Subcutaneous abdominal adipose tissue (tissue), 5 donors: ENCODE results near the gene ME2.
A peak's percentile ranks its signal among the peaks of the same experiment; 100 is the strongest.

Source experiments
- H3K27ac ChIP-seq: one replicate; pipeline ENCODE4 v1.7.0; 2013; ENCODE audit warnings: low read depth, mild to moderate bottlenecking, inconsistent platforms, low read length, moderate library complexity
- H3K27me3 ChIP-seq, 5 donors: one replicate each; pipeline ENCODE4 v1.7.0; 2013; ENCODE audit warnings: low read length in 5 of 5, inconsistent platforms in 1 of 5; ENCODE audit not compliant: control insufficient read depth in 5 of 5, insufficient read depth in 4 of 5
- H3K36me3 ChIP-seq, 5 donors: one replicate each; pipeline ENCODE4 v1.7.0; 2013; ENCODE audit warnings: low read length in 5 of 5; ENCODE audit not compliant: control insufficient read depth in 5 of 5, insufficient read depth in 5 of 5
- H3K4me1 ChIP-seq, 5 donors: one replicate each; pipeline ENCODE4 v1.7.0; 2013; ENCODE audit warnings: low read length in 5 of 5, mild to moderate bottlenecking in 3 of 5, moderate library complexity in 1 of 5; ENCODE audit not compliant: control insufficient read depth in 5 of 5, insufficient read depth in 5 of 5
- H3K4me3 ChIP-seq, 5 donors: one replicate each; pipeline ENCODE4 v1.7.0; 2013; ENCODE audit warnings: low read length in 5 of 5, low read depth in 1 of 5
- H3K9ac ChIP-seq, 5 donors: one replicate each; pipeline ENCODE4 v1.7.0; 2013; ENCODE audit warnings: low read length in 5 of 5, mild to moderate bottlenecking in 4 of 5, moderate library complexity in 3 of 5
- H3K9me3 ChIP-seq, 5 donors: one replicate each; pipeline ENCODE4 v1.7.0; 2013; ENCODE audit warnings: low read length in 5 of 5; ENCODE audit not compliant: control insufficient read depth in 5 of 5
- donor health status: healthy.
- donor health status: healthy.
- donor health status: healthy.
- donor health status: healthy.
- donor health status: healthy.

The ME2 gene

GRCh38 chr18:50906843-50907242, 27.9 kb downstream of the ME2 start:
- H3K36me3 ChIP-seq, result peaks cover 4 to 14% (median 12%) of the 10 kb centered on the region in 5 donors
- no peak overlapping the region for H3K9ac ChIP-seq
- H3K9me3 ChIP-seq, result peaks cover 0 to 8% (median 5%) of the 10 kb centered on the region in 5 donors
- H3K27ac ChIP-seq, result no peak overlapping the region
- H3K4me1 ChIP-seq, result no peaks in the 10 kb centered on the region
- no peak overlapping the region for H3K4me3 ChIP-seq
- no peaks in the 10 kb centered on the region for H3K27me3 ChIP-seq

- Histone ChIP-seq H3K27ac (no peak overlapping the region), H3K4me1 (no peaks in the 10 kb centered on the region), H3K36me3 (peaks cover 6 to 22% (median 17%) of the 10 kb centered on the region in 5 donors), H3K9ac (no peak overlapping the region), H3K4me3 (no peak overlapping the region), H3K27me3 (no peaks in the 10 kb centered on the region), H3K9me3 (peaks cover 0 to 8% (median 5%) of the 10 kb centered on the region in 5 donors)
Observed at GRCh38 chr18:50909261-50909660, 30.3 kb downstream of the ME2 start.

- Histone ChIP-seq H3K36me3 (peaks cover 6 to 22% (median 17%) of the 10 kb centered on the region in 5 donors), H3K27me3 (no peaks in the 10 kb centered on the region), H3K4me1 (no peaks in the 10 kb centered on the region)
Observed at GRCh38 chr18:50911006-50911405, 32.1 kb downstream of the ME2 start.

GRCh38 chr18:50917021-50917420, 38.1 kb downstream of the ME2 start:
- H3K27ac ChIP-seq, result no peak overlapping the region
- H3K9ac ChIP-seq, result no peak overlapping the region
- no peaks in the 10 kb centered on the region for H3K9me3 ChIP-seq
- no peaks in the 10 kb centered on the region for H3K4me1 ChIP-seq
- no peak overlapping the region for H3K4me3 ChIP-seq
- H3K36me3 ChIP-seq, result peaks cover 7 to 38% (median 27%) of the 10 kb centered on the region in 5 donors
- H3K27me3 ChIP-seq, result no peaks in the 10 kb centered on the region

More at GRCh38 chr18:50911006-50911405, 32.1 kb downstream of the ME2 start:
- H3K27ac ChIP-seq, result no peak overlapping the region
- peaks cover 0 to 8% (median 5%) of the 10 kb centered on the region in 5 donors for H3K9me3 ChIP-seq
- H3K4me3 ChIP-seq, result no peak overlapping the region
- no peak overlapping the region for H3K9ac ChIP-seq

- H3K36me3 ChIP-seq, result peaks cover 11 to 40% (median 30%) of the 10 kb centered on the region in 5 donors
- H3K4me3 ChIP-seq, result no peak overlapping the region
Observed at GRCh38 chr18:50918153-50918552, 39.2 kb downstream of the ME2 start.

GRCh38 chr18:50924372-50924771, 45.5 kb downstream of the ME2 start:
- no peak overlapping the region for H3K9ac ChIP-seq
- H3K27me3 ChIP-seq, result no peaks in the 10 kb centered on the region
- H3K36me3 ChIP-seq, result peaks cover 19 to 45% (median 36%) of the 10 kb centered on the region in 5 donors
- H3K9me3 ChIP-seq, result peaks cover 0 to 3% (median 0%) of the 10 kb centered on the region in 5 donors
- no peak overlapping the region for H3K4me3 ChIP-seq
- no peaks in the 10 kb centered on the region for H3K4me1 ChIP-seq
- H3K27ac ChIP-seq, result no peak overlapping the region

More at GRCh38 chr18:50918153-50918552, 39.2 kb downstream of the ME2 start:
- no peaks in the 10 kb centered on the region for H3K27me3 ChIP-seq
- H3K9me3 ChIP-seq, result no peaks in the 10 kb centered on the region
- H3K9ac ChIP-seq, result no peak overlapping the region
- no peaks in the 10 kb centered on the region for H3K4me1 ChIP-seq
- no peak overlapping the region for H3K27ac ChIP-seq

- H3K4me3 ChIP-seq, result no peak overlapping the region
- peaks cover 0 to 3% (median 0%) of the 10 kb centered on the region in 5 donors for H3K9me3 ChIP-seq
- H3K36me3 ChIP-seq, result peaks cover 19 to 36% (median 25%) of the 10 kb centered on the region in 5 donors
- no peak overlapping the region for H3K9ac ChIP-seq
- no peaks in the 10 kb centered on the region for H3K4me1 ChIP-seq
- no peaks in the 10 kb centered on the region for H3K27me3 ChIP-seq
- no peak overlapping the region for H3K27ac ChIP-seq
Observed at GRCh38 chr18:50926521-50926920, 47.6 kb downstream of the ME2 start.

- Histone ChIP-seq H3K36me3 (peaks cover 14 to 27% (median 17%) of the 10 kb centered on the region in 5 donors), H3K4me3 (no peak overlapping the region)
Observed at GRCh38 chr18:50928551-50928950, 49.6 kb downstream of the ME2 start.

GRCh38 chr18:50933684-50934083, 54.8 kb downstream of the ME2 start:
- Histone ChIP-seq H3K27me3 (no peaks in the 10 kb centered on the region), H3K27ac (no peak overlapping the region), H3K4me1 (no peaks in the 10 kb centered on the region), H3K9ac (no peak overlapping the region), H3K36me3 (peaks cover 0 to 10% (median 2%) of the 10 kb centered on the region in 5 donors), H3K4me3 (no peak overlapping the region), H3K9me3 (no peaks in the 10 kb centered on the region)

More at GRCh38 chr18:50928551-50928950, 49.6 kb downstream of the ME2 start:
- H3K9me3 ChIP-seq, result peaks cover 0 to 3% (median 0%) of the 10 kb centered on the region in 5 donors
- no peak overlapping the region for H3K9ac ChIP-seq
- H3K27ac ChIP-seq, result no peak overlapping the region
- no peaks in the 10 kb centered on the region for H3K27me3 ChIP-seq
- no peaks in the 10 kb centered on the region for H3K4me1 ChIP-seq

GRCh38 chr18:50934545-50935211, 55.8 kb downstream of the ME2 start:
- H3K36me3 ChIP-seq, result peaks cover 0 to 10% (median 2%) of the 10 kb centered on the region in 5 donors
- no peak overlapping the region for H3K4me3 ChIP-seq
- no peaks in the 10 kb centered on the region for H3K4me1 ChIP-seq
- no peaks in the 10 kb centered on the region for H3K9me3 ChIP-seq
- no peaks in the 10 kb centered on the region for H3K27me3 ChIP-seq
- no peak overlapping the region for H3K27ac ChIP-seq
- H3K9ac ChIP-seq, result peak overlapping the region in 1 of 5 donors; percentile 20
